ENCODE results near the gene WWOX.

DNA sequence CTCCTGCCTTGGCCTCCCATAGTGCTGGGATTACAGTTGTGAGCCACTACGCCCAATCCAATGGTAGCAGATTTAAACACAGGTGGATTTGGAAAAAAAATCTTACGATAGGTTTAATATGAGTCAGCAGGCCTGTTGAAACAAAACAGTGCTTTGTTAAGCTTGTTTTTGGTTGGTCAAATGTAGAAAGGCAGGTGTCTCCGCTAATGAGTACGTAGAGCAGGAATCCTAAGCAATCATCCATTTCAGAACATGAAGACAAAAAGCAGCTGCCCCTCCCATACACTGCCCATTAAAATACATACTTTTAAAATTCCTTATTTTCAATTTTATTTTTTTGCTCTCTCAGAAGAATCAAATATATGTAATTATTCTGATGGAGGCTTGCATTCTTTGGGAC is 1.9 kb upstream of the WWOX start:
- TF ChIP-seq, protein P1, sequence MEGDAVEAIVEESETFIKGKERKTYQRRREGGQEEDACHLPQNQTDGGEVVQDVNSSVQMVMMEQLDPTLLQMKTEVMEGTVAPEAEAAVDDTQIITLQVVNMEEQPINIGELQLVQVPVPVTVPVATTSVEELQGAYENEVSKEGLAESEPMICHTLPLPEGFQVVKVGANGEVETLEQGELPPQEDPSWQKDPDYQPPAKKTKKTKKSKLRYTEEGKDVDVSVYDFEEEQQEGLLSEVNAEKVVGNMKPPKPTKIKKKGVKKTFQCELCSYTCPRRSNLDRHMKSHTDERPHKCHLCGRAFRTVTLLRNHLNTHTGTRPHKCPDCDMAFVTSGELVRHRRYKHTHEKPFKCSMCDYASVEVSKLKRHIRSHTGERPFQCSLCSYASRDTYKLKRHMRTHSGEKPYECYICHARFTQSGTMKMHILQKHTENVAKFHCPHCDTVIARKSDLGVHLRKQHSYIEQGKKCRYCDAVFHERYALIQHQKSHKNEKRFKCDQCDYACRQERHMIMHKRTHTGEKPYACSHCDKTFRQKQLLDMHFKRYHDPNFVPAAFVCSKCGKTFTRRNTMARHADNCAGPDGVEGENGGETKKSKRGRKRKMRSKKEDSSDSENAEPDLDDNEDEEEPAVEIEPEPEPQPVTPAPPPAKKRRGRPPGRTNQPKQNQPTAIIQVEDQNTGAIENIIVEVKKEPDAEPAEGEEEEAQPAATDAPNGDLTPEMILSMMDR (IDR thresholded peaks at IDR 0.05; ENCODE audit: poor library complexity) = no peak
- TF ChIP-seq EZH2 (IDR thresholded peaks at IDR 0.05; ENCODE audit: borderline replicate concordance) (no peak), EZH2phosphoT487 (IDR thresholded peaks at IDR 0.05; ENCODE audit: low read depth, severe bottlenecking, unreplicated experiment) (no peak)

Measured in hepatocyte (in vitro differentiated cells).